Nephron (organoid): ENCODE results near the gene ALS2CL.

Source experiments
- H3K27ac Mint-ChIP-seq, 3 experiments: 2 replicates each; pipeline ENCODE4 v1.8.0; 2020; ENCODE audit warnings: mixed read lengths in 3 of 3, mild to moderate bottlenecking in 2 of 3, moderate library complexity in 1 of 3
- H3K27me3 Mint-ChIP-seq: 2 replicates; pipeline ENCODE4 v1.8.0; 2021; ENCODE audit warnings: low read depth, mild to moderate bottlenecking, moderate library complexity, mixed read lengths
- H3K36me3 Mint-ChIP-seq: 2 replicates; pipeline ENCODE4 v1.8.0; 2020; ENCODE audit warnings: low read depth, mixed read lengths
- H3K4me1 Mint-ChIP-seq: 2 replicates; pipeline ENCODE4 v1.8.0; 2020; ENCODE audit warnings: mixed read lengths
- H3K4me3 Mint-ChIP-seq, 3 experiments: 2 replicates each; pipeline ENCODE4 v1.8.0; 2020; ENCODE audit warnings: mild to moderate bottlenecking in 3 of 3, mixed read lengths in 3 of 3, moderate library complexity in 2 of 3
- H3K9me3 Mint-ChIP-seq: 2 replicates; pipeline ENCODE4 v1.8.0; 2020; ENCODE audit warnings: mixed read lengths
- TF ChIP-seq, protein P1 (sequence below), 3 experiments: fragments of 200-600 bp; sonication (generic); IDR thresholded peaks; one replicate each; pipeline ENCODE4 v1.5.0; 2021; ENCODE audit warnings: antibody characterized with exemption in 3 of 3; ENCODE audit not compliant: unreplicated experiment in 3 of 3

ALS2CL gene

DNA sequence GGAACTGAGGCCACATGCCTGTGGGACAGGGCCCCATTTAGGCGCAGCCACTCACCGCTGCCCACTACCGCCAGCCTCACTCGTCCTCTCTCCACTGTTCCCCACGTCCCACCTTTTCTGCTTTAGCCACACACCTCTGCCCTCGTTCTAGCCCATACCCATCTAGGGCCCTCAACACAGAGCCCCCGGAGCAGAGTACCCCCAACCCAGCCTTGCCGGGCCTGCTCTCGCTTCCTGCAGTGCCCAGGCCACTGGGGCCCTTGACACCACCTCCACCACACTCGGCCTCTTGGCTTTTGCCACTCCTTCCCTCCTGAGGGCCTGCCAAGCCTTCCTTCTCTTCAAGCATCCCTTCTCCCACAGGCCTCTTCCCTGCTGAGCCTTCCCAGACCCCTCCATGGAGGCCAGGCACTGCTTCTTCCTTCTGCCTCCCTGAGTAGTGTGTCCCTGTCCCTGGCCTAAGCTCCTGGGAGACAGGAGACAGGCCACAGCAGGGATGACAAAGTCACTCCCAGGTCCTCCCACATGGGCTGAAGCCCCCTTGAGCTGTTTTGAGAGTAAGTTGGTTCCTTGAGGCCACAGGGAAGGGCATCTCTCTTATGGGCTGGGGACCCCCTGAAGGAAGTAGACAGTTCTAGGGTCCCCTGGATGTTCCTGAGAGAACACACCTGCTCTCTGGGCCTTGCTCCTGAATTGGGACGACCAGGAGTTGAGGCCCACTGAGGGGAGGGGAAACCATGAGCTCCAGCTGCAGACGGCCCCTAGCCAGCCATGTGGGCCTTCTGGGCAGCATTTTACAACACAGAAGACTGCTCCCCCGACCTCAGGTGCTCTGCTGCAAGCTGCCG, 19.8 kb upstream of the ALS2CL start:
- Mint-ChIP-seq H3K27ac (peak overlapping the region in 1 of 3 experiments; percentile 20), H3K36me3 (no peaks in the 10 kb centered on the region), H3K9me3 (no peaks in the 10 kb centered on the region), H3K27me3 (peaks cover 16% of the 10 kb centered on the region), H3K4me1 (peaks cover 5% of the 10 kb centered on the region), H3K4me3 (no peak overlapping the region)
- TF ChIP-seq, protein P1, sequence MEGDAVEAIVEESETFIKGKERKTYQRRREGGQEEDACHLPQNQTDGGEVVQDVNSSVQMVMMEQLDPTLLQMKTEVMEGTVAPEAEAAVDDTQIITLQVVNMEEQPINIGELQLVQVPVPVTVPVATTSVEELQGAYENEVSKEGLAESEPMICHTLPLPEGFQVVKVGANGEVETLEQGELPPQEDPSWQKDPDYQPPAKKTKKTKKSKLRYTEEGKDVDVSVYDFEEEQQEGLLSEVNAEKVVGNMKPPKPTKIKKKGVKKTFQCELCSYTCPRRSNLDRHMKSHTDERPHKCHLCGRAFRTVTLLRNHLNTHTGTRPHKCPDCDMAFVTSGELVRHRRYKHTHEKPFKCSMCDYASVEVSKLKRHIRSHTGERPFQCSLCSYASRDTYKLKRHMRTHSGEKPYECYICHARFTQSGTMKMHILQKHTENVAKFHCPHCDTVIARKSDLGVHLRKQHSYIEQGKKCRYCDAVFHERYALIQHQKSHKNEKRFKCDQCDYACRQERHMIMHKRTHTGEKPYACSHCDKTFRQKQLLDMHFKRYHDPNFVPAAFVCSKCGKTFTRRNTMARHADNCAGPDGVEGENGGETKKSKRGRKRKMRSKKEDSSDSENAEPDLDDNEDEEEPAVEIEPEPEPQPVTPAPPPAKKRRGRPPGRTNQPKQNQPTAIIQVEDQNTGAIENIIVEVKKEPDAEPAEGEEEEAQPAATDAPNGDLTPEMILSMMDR (IDR thresholded peaks at IDR 0.05; ENCODE audit: unreplicated experiment in 3 of 3), result no peak

GRCh38 chr3:46712191-46713049, 18.9 kb upstream of the ALS2CL start:
- TF ChIP-seq, protein P1 (IDR thresholded peaks at IDR 0.05; ENCODE audit: unreplicated experiment in 3 of 3), result no peak
- Mint-ChIP-seq H3K36me3 (no peaks in the 10 kb centered on the region), H3K4me3 (no peak overlapping the region), H3K4me1 (peaks cover 5% of the 10 kb centered on the region), H3K9me3 (no peaks in the 10 kb centered on the region), H3K27ac (peak overlapping the region in 1 of 3 experiments; percentile 20), H3K27me3 (peaks cover 15% of the 10 kb centered on the region)

- TF ChIP-seq, protein P1 (IDR thresholded peaks at IDR 0.05; ENCODE audit: unreplicated experiment in 3 of 3), result no peak
- Mint-ChIP-seq H3K4me1 (peaks cover 5% of the 10 kb centered on the region), H3K27me3 (peaks cover 15% of the 10 kb centered on the region), H3K36me3 (no peaks in the 10 kb centered on the region), H3K4me3 (no peak overlapping the region), H3K9me3 (no peaks in the 10 kb centered on the region), H3K27ac (no peak overlapping the region)
These were observed 18.3 kb upstream of the ALS2CL start for GRCh38 chr3:46711760-46712159.

DNA sequence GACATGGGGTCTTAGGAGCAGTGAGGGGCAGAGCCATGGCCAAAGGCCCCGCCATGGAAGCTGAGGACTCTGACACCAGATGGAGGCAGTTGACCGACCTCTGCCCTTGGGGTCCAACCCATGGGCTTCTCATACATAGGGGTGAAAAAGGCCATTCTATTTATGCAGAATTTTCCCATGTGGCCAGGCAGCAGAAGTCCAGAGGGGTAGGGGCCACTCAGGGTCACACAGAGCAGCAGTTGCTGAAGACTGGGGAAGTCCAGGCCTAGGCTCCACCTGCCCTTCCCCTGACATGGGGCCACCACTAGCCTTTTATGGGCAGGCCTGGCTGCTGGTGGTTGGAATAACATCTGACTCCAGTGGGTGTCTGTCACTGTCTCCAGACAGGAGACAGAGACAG, 17.8 kb upstream of the ALS2CL start:
- H3K36me3 Mint-ChIP-seq, result no peaks in the 10 kb centered on the region
- peaks cover 5% of the 10 kb centered on the region for H3K4me1 Mint-ChIP-seq
- H3K4me3 Mint-ChIP-seq, result no peak overlapping the region
- peaks cover 18% of the 10 kb centered on the region for H3K27me3 Mint-ChIP-seq
- no peak overlapping the region for H3K27ac Mint-ChIP-seq
- TF ChIP-seq, protein P1 (IDR thresholded peaks at IDR 0.05; ENCODE audit: unreplicated experiment in 3 of 3), result no peak
- H3K9me3 Mint-ChIP-seq, result no peaks in the 10 kb centered on the region

DNA sequence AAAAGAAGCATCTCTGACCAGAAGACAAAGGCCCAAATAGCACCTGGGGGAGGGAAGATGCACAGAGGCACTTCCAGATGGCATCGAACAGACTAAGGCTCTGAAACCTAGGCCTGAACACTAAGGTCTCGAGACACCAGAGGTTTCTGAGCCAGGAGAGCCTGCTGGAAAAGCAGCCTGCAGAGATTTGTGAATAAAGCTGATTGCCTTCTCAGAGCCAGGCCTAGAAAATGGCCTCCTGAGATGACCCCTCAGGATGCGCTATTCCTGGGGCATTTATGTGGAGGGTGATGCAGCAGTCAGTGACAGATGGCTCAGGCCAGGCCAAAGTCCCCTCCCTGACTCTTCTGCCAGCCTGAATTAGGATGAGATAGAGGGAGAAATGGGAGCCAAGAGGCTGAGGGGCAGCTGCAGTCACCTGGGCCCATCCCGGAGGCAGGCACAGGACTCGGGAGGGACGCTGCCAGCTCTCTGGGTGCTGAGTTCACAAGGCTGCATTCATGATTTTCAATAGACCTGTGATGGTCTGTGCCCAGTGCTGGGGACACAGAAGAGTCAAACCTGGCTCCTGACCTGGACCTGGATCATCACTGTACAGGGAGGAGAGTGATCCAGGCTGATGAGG, 17.3 kb upstream of the ALS2CL start:
- TF ChIP-seq, protein P1 (IDR thresholded peaks at IDR 0.05; ENCODE audit: unreplicated experiment in 3 of 3), result no peak
- H3K36me3 Mint-ChIP-seq, result no peaks in the 10 kb centered on the region
- H3K9me3 Mint-ChIP-seq, result no peaks in the 10 kb centered on the region
- peaks cover 18% of the 10 kb centered on the region for H3K27me3 Mint-ChIP-seq
- peaks cover 5% of the 10 kb centered on the region for H3K4me1 Mint-ChIP-seq
- no peak overlapping the region for H3K27ac Mint-ChIP-seq
- H3K4me3 Mint-ChIP-seq, result no peak overlapping the region
